Panc1 (cell line): Measurements from ENCODE around the gene BICRAL.

Experiments used
- CTCF ChIP-seq: fragments of 450-650 bp; IDR thresholded peaks from 2 replicates; pipeline ENCODE4 v1.5.1; 2017; ENCODE audit warnings: mild to moderate bottlenecking
- POLR2AphosphoS5 ChIP-seq: IDR thresholded peaks from 2 replicates; pipeline ENCODE4 v1.6.1; 2012; ENCODE audit warnings: mild to moderate bottlenecking, low read depth, low read length, moderate library complexity
- SIN3A ChIP-seq: IDR thresholded peaks from 2 replicates; pipeline ENCODE4 v1.6.1; 2012; ENCODE audit warnings: low read depth, mild to moderate bottlenecking, low read length, moderate library complexity, borderline replicate concordance; ENCODE audit not compliant: insufficient read depth
- TF ChIP-seq, protein P1 (sequence below), 2 experiments: IDR thresholded peaks; 2 replicates each; pipeline ENCODE4 v1.6.1; 2011 to 2012; ENCODE audit warnings: low read depth in 2 of 2, control low read depth in 1 of 2, low read length in 1 of 2, mild to moderate bottlenecking in 1 of 2, moderate library complexity in 1 of 2; ENCODE audit not compliant: insufficient read depth in 1 of 2

- TF ChIP-seq CTCF = no peak
- no peak for TF ChIP-seq POLR2AphosphoS5
- TF ChIP-seq, protein P1, sequence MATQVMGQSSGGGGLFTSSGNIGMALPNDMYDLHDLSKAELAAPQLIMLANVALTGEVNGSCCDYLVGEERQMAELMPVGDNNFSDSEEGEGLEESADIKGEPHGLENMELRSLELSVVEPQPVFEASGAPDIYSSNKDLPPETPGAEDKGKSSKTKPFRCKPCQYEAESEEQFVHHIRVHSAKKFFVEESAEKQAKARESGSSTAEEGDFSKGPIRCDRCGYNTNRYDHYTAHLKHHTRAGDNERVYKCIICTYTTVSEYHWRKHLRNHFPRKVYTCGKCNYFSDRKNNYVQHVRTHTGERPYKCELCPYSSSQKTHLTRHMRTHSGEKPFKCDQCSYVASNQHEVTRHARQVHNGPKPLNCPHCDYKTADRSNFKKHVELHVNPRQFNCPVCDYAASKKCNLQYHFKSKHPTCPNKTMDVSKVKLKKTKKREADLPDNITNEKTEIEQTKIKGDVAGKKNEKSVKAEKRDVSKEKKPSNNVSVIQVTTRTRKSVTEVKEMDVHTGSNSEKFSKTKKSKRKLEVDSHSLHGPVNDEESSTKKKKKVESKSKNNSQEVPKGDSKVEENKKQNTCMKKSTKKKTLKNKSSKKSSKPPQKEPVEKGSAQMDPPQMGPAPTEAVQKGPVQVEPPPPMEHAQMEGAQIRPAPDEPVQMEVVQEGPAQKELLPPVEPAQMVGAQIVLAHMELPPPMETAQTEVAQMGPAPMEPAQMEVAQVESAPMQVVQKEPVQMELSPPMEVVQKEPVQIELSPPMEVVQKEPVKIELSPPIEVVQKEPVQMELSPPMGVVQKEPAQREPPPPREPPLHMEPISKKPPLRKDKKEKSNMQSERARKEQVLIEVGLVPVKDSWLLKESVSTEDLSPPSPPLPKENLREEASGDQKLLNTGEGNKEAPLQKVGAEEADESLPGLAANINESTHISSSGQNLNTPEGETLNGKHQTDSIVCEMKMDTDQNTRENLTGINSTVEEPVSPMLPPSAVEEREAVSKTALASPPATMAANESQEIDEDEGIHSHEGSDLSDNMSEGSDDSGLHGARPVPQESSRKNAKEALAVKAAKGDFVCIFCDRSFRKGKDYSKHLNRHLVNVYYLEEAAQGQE (IDR thresholded peaks at IDR 0.05; ENCODE audit: insufficient read depth in 1 of 2, low read depth in 2 of 2, low read length in 1 of 2) = no peak
- no peak for TF ChIP-seq SIN3A
Observed at GRCh38 chr6:42915732-42916131, 133.9 kb downstream of the BICRAL start, which contains the start of gene PTCRA.
